AG08396 (cell line): ENCODE data around the gene AP5Z1.
"Not testable (repeated sequence)": the region's sequence is repeated elsewhere in the genome, so short reads cannot be mapped to it uniquely, and the experiment has no call there.

Source experiments
- DNase-seq: peaks from one replicate; pipeline ENCODE4 v3.0.0; 2012; ENCODE audit warnings: low spot score, mixed read lengths

Gene AP5Z1

GRCh38 chr7:4802577-4802976 is 27.2 kb downstream of the AP5Z1 start:
- not testable (repeated sequence) for DNase-seq

GRCh38 chr7:4803397-4804241 is 28.2 kb downstream of the AP5Z1 start:
- DNase-seq = no peak

- DNase-seq = no peak
These were observed 29.9 kb downstream of the AP5Z1 start for GRCh38 chr7:4805110-4805983.

- no peak for DNase-seq
These were observed 30.5 kb downstream of the AP5Z1 start for GRCh38 chr7:4805984-4806300.

GRCh38 chr7:4806983-4807597 is 31.7 kb downstream of the AP5Z1 start:
- no peak for DNase-seq

GRCh38 chr7:4807598-4808016 is 32.2 kb downstream of the AP5Z1 start:
- no peak for DNase-seq

GRCh38 chr7:4808026-4808425 is 32.6 kb downstream of the AP5Z1 start:
- DNase-seq = no peak

- DNase-seq = no peak
These were observed 33.1 kb downstream of the AP5Z1 start for GRCh38 chr7:4808565-4808964.

- DNase-seq = no peak
These were observed 33.7 kb downstream of the AP5Z1 start for GRCh38 chr7:4809091-4809591.

- no peak for DNase-seq
These were observed 34.2 kb downstream of the AP5Z1 start for GRCh38 chr7:4809666-4810065.

- DNase-seq = no peak
These were observed 39.0 kb downstream of the AP5Z1 start for GRCh38 chr7:4814433-4814832.

- DNase-seq = no peak
These were observed 39.7 kb downstream of the AP5Z1 start for GRCh38 chr7:4815121-4815520.

GRCh38 chr7:4815609-4816418 is 40.4 kb downstream of the AP5Z1 start:
- DNase-seq = no peak

- DNase-seq = no peak
These were observed 41.1 kb downstream of the AP5Z1 start for GRCh38 chr7:4816419-4817080.

- no peak for DNase-seq
These were observed 41.9 kb downstream of the AP5Z1 start for GRCh38 chr7:4817178-4817901.

- no peak for DNase-seq
These were observed 42.8 kb downstream of the AP5Z1 start for GRCh38 chr7:4818000-4818794.

- DNase-seq = no peak
These were observed 44.4 kb downstream of the AP5Z1 start for GRCh38 chr7:4819560-4820404.

GRCh38 chr7:4820405-4820966 is 45.1 kb downstream of the AP5Z1 start:
- DNase-seq = no peak
